ENCODE measurements around the gene MYO9A.

DNA sequence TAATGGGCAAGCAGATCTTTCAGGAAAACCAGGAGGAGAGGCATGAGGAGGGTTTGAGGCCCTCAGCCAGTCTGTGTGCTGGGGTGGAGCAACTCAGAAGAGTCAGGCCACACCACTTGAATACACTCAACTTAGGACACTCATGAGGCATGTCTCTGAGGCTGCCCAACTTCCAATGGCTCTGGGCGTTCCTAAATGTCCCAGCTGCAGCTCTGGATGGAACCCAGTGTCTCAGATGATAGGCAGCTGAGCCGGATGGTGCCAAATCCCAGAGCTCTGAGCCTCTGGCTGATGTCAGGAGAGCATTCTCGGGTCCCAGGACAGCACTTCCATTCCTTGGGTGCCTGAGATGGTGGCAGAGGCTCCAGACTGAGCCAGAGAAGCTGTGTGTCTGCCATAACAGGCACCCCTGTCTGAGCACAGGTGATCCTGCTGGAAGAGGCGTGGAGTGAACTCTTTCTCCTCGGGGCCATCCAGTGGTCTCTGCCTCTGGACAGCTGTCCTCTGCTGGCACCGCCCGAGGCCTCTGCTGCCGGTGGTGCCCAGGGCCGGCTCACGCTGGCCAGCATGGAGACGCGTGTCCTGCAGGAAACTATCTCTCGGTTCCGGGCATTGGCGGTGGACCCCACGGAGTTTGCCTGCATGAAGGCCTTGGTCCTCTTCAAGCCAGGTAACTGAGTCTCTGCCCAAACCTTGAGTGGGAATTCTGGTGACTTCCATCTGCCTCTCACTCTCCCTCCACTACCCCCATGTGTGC lies 304.8 kb downstream of the MYO9A start:
- TF ChIP-seq, protein P1, sequence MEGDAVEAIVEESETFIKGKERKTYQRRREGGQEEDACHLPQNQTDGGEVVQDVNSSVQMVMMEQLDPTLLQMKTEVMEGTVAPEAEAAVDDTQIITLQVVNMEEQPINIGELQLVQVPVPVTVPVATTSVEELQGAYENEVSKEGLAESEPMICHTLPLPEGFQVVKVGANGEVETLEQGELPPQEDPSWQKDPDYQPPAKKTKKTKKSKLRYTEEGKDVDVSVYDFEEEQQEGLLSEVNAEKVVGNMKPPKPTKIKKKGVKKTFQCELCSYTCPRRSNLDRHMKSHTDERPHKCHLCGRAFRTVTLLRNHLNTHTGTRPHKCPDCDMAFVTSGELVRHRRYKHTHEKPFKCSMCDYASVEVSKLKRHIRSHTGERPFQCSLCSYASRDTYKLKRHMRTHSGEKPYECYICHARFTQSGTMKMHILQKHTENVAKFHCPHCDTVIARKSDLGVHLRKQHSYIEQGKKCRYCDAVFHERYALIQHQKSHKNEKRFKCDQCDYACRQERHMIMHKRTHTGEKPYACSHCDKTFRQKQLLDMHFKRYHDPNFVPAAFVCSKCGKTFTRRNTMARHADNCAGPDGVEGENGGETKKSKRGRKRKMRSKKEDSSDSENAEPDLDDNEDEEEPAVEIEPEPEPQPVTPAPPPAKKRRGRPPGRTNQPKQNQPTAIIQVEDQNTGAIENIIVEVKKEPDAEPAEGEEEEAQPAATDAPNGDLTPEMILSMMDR (IDR thresholded peaks at IDR 0.05): no peak
- TF ChIP-seq SIN3A (IDR thresholded peaks at IDR 0.05; ENCODE audit: borderline replicate concordance, insufficient read depth, low read depth, low read length) (no peak), POLR2AphosphoS5 (IDR thresholded peaks at IDR 0.05; ENCODE audit: low read depth, low read length) (no peak), TCF7L2 (IDR thresholded peaks at IDR 0.05; ENCODE audit: low read depth, low read length) (no peak)
- TF ChIP-seq, protein P2, sequence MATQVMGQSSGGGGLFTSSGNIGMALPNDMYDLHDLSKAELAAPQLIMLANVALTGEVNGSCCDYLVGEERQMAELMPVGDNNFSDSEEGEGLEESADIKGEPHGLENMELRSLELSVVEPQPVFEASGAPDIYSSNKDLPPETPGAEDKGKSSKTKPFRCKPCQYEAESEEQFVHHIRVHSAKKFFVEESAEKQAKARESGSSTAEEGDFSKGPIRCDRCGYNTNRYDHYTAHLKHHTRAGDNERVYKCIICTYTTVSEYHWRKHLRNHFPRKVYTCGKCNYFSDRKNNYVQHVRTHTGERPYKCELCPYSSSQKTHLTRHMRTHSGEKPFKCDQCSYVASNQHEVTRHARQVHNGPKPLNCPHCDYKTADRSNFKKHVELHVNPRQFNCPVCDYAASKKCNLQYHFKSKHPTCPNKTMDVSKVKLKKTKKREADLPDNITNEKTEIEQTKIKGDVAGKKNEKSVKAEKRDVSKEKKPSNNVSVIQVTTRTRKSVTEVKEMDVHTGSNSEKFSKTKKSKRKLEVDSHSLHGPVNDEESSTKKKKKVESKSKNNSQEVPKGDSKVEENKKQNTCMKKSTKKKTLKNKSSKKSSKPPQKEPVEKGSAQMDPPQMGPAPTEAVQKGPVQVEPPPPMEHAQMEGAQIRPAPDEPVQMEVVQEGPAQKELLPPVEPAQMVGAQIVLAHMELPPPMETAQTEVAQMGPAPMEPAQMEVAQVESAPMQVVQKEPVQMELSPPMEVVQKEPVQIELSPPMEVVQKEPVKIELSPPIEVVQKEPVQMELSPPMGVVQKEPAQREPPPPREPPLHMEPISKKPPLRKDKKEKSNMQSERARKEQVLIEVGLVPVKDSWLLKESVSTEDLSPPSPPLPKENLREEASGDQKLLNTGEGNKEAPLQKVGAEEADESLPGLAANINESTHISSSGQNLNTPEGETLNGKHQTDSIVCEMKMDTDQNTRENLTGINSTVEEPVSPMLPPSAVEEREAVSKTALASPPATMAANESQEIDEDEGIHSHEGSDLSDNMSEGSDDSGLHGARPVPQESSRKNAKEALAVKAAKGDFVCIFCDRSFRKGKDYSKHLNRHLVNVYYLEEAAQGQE (IDR thresholded peaks at IDR 0.05; ENCODE audit: insufficient read depth in 1 of 2, low read depth in 2 of 2, low read length in 1 of 2): no peak

All from Panc1 (cell line).